Measurements from ENCODE around the gene ADAMTS2.

The ADAMTS2 gene

GRCh38 chr5:179362355-179362754, 17.1 kb upstream of the ADAMTS2 start:
- TF ChIP-seq FOXM1 (IDR thresholded peaks at IDR 0.05; ENCODE audit: borderline replicate concordance, low read depth): no peak
- no peak for TF ChIP-seq YY1 (IDR thresholded peaks at IDR 0.05; ENCODE audit: low read depth)
- TF ChIP-seq EGR1 (IDR thresholded peaks at IDR 0.05): no peak
- TF ChIP-seq RAD21 (IDR thresholded peaks at IDR 0.05; ENCODE audit: low read depth): no peak
- no peak for TF ChIP-seq EP300 (IDR thresholded peaks at IDR 0.05; ENCODE audit: borderline replicate concordance)
- no peak for TF ChIP-seq USF1 (IDR thresholded peaks at IDR 0.05)
- TF ChIP-seq TCF12 (IDR thresholded peaks at IDR 0.05; ENCODE audit: low read depth): no peak
- TF ChIP-seq MAX (IDR thresholded peaks at IDR 0.05): no peak
- no peak for TF ChIP-seq TAF1 (IDR thresholded peaks at IDR 0.05; ENCODE audit: low read depth)

GRCh38 chr5:179361037-179361603, 15.9 kb upstream of the ADAMTS2 start:
- TF ChIP-seq EP300 (IDR thresholded peaks at IDR 0.05; ENCODE audit: borderline replicate concordance) (no peak), YY1 (IDR thresholded peaks at IDR 0.05; ENCODE audit: low read depth) (no peak), CREB1 (IDR thresholded peaks at IDR 0.05; ENCODE audit: low read depth) (no peak), TCF12 (IDR thresholded peaks at IDR 0.05; ENCODE audit: low read depth) (no peak), RAD21 (IDR thresholded peaks at IDR 0.05; ENCODE audit: low read depth) (no peak), CEBPB (IDR thresholded peaks at IDR 0.05) (no peak), MAX (IDR thresholded peaks at IDR 0.05) (no peak), FOXM1 (IDR thresholded peaks at IDR 0.05; ENCODE audit: borderline replicate concordance, low read depth) (no peak), EGR1 (IDR thresholded peaks at IDR 0.05) (no peak), USF1 (IDR thresholded peaks at IDR 0.05) (no peak), TEAD4 (IDR thresholded peaks at IDR 0.05) (no peak), NFIC (IDR thresholded peaks at IDR 0.05) (no peak), ZBTB7A (IDR thresholded peaks at IDR 0.05; ENCODE audit: low read depth) (no peak), REST (IDR thresholded peaks at IDR 0.05; ENCODE audit: low read depth) (no peak), TAF1 (IDR thresholded peaks at IDR 0.05; ENCODE audit: low read depth) (no peak)

- TF ChIP-seq ZBTB7A (IDR thresholded peaks at IDR 0.05; ENCODE audit: low read depth) (no peak), RAD21 (IDR thresholded peaks at IDR 0.05; ENCODE audit: low read depth) (no peak), USF1 (IDR thresholded peaks at IDR 0.05) (no peak), EP300 (IDR thresholded peaks at IDR 0.05; ENCODE audit: borderline replicate concordance) (no peak), FOXM1 (IDR thresholded peaks at IDR 0.05; ENCODE audit: borderline replicate concordance, low read depth) (no peak), TAF1 (IDR thresholded peaks at IDR 0.05; ENCODE audit: low read depth) (no peak), YY1 (IDR thresholded peaks at IDR 0.05; ENCODE audit: low read depth) (no peak)
Measured at GRCh38 chr5:179357031-179357430, 11.8 kb upstream of the ADAMTS2 start.

- TF ChIP-seq TAF1 (IDR thresholded peaks at IDR 0.05; ENCODE audit: low read depth): no peak
- no peak for TF ChIP-seq FOXM1 (IDR thresholded peaks at IDR 0.05; ENCODE audit: borderline replicate concordance, low read depth)
- TF ChIP-seq EP300 (IDR thresholded peaks at IDR 0.05; ENCODE audit: borderline replicate concordance): no peak
- TF ChIP-seq RAD21 (IDR thresholded peaks at IDR 0.05; ENCODE audit: low read depth): no peak
- no peak for TF ChIP-seq EGR1 (IDR thresholded peaks at IDR 0.05)
- no peak for TF ChIP-seq TEAD4 (IDR thresholded peaks at IDR 0.05)
- TF ChIP-seq CREB1 (IDR thresholded peaks at IDR 0.05; ENCODE audit: low read depth): no peak
- no peak for TF ChIP-seq YY1 (IDR thresholded peaks at IDR 0.05; ENCODE audit: low read depth)
- no peak for TF ChIP-seq NFIC (IDR thresholded peaks at IDR 0.05)
- TF ChIP-seq ZBTB7A (IDR thresholded peaks at IDR 0.05; ENCODE audit: low read depth): no peak
- TF ChIP-seq REST (IDR thresholded peaks at IDR 0.05; ENCODE audit: low read depth): no peak
- no peak for TF ChIP-seq TCF12 (IDR thresholded peaks at IDR 0.05; ENCODE audit: low read depth)
- no peak for TF ChIP-seq CEBPB (IDR thresholded peaks at IDR 0.05)
- no peak for TF ChIP-seq MAX (IDR thresholded peaks at IDR 0.05)
- no peak for TF ChIP-seq USF1 (IDR thresholded peaks at IDR 0.05)
Measured at GRCh38 chr5:179355976-179356974, 11.0 kb upstream of the ADAMTS2 start.
